NCI-H1105 treated with DMSO at 0.1 percent for 48 hours (cell line): ENCODE results near the gene GADD45B.
"Not testable (repeated sequence)": the region's sequence is repeated elsewhere in the genome, so short reads cannot be mapped to it uniquely, and the experiment has no call there.

Source experiments
- DNase-seq: peaks from one replicate; lab custom pipeline; 2025; lab: John Stamatoyannopoulos, UW

GADD45B gene

DNA sequence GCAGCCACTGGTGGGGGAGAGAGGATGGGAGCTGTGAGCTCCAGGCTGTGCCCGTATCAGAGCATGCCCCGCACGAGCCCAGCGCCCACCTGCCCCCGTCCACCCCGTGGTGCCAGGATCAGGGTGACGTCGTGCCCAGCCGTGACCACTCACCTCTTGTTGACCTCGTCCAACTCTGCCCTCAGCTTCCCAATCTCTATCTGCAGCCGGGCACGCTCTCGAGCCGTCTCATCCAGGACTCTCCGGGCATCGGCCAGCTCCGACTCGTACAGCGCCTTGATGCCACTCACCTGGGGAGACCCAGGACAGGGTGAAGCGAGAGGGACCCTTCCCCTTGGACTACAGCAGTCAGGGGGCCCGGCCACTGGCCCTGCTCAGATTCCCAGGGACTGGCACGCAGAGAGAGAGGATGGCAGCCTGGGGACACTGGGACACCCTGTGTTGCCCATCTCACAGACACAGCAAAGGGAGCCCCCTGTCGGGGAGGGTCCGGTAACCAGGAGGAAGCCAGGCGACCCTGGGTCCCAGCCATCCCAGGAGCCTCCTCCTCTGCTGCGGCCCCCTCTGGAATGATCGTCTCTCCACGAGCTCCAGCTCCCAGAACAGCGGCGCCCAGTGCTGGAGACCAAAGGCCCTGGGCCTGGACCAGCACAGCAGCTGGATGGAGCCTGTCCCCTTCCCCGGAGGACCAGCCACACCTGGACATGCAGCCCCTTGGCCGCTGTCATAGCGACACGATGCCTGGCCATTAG is 31.5 kb upstream of the GADD45B start:
- no peak for DNase-seq

DNA sequence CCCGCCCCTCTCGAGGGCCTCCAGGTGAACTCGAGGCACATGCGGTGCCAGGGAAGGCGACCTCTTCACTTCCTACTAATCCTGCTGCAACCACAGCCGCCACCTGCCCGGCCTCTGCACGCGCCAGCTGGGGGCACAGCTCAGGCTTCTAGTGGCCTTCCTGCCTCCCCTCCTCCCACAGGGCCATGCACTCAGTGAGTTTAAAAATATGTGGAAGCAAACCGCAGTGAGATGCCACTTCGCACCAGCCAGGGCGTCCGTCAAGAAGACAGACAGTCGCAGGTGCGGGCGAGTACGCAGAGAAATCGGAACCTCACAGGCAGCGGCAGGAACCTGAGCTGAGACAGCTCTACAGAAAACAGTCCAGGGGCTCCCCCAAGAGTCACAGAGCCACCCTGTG is 29.5 kb upstream of the GADD45B start:
- no peak for DNase-seq

DNA sequence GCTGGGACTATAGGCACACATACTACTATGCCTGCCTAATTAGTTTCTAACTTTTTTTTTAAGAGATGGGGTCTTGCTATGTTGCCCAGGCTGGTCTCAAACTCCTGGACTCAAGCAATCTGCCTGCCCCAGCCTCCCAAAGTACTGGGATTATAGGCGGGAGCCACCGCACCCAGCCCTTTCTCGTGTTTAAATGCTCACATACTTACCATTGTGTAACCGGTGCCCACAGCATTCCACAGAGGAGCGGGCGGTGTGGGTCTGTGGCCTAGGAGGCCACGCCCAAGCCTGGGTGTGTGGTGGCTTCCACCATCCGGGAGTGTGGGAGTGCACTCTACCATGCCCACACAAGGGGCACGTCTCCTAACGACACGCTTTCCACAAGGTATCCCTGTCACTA is 26.9 kb upstream of the GADD45B start:
- no peak for DNase-seq

DNA sequence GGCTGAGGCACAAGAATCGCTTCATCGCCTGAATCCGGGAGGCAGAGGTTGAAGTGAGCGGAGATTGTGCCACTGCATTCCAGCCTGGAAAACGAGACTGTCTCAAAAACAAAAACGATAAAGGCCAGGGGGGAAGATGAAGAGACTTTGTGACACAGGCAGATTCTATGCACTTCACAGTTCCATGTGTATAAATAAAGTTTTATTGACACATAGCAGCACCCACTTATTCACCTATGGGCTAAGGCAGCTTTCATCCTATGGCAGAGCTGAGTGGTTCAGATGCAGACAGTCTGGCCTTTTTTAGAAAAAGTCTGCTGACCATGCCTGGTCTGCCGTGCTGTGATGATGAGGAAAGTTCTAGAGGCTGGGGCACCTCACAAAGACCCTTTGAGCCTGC is 24.8 kb upstream of the GADD45B start:
- no peak for DNase-seq

DNA sequence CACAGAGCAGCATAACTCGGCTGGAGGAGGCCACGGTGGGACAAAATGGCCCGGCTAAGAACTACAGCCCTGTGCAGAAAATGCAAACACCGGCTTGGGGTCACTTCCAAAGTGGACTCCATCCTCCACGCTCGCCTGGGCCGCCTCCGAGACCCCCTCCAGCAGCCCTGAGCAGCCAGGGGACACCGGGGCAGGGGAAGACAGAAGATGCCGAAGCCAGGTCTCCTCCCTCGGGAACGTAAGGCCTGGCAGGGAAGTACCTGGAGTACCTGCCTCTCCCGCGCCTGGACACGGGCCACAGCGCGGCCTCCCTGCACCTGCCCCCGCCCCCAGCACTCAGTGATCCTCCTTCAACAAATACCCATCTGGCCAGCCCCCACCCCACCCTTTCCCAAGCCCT is 24.2 kb upstream of the GADD45B start:
- DNase-seq: no peak

DNA sequence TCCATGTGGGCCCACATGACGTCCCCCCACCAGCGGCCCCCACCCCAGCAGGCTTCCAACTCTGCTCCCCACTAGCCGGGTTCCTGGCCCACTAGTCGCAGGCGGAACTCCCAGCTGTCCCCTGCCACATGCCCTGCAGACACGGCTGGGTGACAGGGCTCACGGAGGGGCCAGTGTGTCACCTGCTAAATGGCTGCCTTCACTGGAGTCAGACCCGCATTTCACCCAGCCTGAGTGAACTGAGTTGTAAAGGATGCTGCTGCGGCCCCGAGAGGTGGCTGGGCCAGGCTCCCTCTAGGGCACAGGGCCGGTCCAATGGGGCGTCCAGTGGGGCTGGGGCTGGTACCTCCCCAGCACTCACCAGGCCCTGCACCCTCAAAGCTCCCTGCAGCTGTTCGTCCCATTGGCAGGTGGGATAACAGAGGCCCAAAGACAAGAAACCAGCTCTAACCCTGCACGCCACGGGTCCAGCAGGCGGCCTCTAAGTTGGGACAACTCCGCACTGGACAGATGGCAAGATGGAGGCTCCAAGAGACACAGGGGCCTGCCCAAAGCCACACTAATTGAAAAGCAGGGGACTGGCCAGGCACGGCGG is 22.4 kb upstream of the GADD45B start:
- no peak for DNase-seq

DNA sequence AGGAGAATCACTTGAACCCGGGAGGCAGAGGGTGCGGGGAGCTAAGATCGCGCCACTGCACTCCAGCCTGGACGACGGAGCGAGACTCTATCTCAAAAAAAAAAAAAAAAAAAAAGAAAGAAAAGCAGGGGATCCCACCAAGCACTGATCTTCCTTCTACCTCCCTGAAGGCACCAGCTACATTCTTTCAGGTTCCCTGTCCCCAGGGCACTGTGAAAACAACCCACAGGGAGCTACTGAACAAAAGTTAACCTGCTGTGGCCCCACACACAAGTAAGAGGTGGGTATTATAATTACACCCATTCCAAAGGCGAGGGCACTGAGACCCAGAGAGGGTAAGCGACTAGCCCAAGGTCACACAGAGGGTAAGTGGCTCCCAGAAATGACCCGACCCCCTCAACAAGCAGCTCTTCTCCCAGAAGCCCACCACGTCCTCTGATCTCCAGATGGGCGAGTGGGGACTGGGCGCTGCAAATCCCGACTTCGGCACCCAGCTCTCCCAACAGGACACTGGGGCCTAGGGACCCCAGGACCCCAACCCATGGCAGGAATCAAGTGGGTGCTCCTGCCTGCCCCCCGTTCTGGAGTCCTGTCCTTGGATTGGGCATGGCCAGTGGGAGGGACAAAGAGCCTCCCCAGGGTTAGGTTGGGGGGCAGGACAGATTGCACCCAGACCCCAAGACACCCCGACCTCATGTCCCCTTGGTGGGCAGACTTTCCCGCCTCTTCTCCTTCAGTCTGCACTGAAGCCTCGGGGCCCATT is 21.5 kb upstream of the GADD45B start:
- DNase-seq: no peak

DNA sequence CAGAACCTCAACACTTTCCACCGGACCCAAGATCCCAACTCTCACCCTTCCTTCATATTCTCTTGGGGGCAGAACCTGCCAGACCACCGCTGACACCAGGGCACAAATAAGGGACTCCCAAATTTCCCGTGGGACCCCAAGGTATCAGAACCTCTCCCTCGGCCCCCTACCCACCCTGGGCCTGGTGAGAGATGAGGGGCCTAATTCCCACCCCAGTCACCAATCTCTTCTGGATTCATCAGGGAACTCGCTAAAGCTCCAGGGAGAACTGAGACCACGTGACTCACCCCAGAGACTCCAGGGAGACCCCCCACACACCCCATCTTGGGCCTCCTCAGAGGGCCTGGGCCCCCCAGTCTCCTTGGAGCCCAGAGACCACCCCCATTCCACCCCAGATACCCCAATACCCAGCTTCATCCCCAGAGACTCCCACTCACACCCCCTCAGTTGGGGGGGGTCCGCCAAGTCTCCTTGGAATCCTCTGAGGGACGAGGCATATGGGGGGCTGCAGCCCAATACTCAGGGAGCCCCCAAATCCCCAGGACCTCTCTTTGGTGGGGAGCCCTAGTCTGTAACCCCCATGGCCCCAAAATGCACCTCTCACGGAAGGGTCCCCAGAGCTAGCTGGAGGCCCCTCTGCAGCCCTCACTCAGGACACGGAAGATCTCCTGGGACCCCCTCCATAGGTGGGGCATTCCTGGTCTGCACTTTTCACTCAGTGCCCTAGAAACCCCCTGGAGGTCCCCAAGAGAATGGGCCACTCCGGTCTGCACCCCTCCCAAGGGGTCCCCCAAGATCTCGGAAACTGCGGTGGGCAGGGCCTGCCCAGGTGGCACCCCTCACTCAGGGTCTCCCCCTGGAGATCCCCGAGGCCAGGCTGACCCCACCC is 20.7 kb upstream of the GADD45B start:
- no peak for DNase-seq

DNA sequence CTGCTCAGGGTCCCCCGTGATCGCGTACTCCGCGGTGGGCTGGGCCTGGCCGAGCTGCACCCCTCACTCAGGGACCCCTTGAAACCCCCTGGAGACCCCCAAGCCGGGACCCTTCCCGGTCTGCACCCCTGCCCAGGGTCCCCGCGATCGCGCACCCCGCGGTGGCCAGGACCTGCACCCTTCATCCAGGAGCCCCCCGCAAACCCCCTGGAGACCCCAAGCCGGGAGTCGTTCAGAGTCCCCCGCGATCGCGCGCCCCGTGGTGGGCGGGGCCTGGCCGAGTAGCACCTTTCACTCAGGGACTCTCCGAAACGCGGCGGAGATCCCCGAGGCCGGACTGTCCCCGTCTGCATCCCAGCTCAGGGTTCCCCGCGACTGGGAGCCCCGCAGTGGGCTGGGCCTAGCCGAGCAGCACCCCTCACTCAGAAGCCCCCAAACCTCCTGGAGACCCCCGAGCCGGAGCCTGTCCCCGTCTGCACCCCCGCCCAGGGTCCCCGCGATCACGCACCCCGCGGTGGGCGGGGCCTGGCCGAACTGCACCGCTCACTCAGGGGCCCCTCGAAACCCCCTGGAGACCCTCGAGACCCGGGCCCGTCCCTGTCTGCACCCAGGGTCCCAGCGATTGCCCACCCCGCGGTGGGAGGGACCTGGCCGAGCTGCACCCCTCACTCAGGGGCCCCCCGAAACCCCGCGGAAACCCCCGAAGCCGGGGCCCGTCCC is 19.9 kb upstream of the GADD45B start:
- no peak for DNase-seq

DNA sequence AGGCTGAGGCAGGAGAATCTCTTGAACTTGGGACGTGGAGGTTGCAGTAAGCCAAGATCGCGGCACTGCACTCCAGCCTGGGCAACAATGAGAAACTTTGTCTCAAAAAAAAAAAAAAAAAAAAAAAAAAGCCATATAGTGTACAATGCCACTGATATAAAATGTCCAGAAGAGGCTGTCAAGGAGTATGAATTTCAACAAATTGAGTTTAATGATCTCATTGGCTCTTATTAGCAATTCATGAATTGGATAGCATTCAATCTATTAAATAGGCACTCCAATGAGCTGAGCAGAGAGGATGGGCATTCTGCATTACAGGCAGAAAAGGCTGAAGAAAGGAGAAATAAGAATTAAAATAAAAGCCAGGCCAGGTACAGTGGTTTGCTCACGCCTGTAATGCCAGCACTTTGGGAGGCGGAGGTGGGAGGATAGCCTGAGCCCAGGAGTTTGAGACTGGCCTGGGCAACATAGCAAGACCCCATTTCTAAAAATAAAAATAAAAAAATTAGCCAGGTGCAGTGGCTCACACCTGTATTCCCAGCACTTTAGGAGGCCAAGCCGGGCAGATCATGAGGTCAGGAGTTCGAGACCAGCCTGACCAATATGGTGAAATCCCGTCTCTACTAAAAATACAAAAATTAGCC is 18.4 kb upstream of the GADD45B start:
- no peak for DNase-seq

DNA sequence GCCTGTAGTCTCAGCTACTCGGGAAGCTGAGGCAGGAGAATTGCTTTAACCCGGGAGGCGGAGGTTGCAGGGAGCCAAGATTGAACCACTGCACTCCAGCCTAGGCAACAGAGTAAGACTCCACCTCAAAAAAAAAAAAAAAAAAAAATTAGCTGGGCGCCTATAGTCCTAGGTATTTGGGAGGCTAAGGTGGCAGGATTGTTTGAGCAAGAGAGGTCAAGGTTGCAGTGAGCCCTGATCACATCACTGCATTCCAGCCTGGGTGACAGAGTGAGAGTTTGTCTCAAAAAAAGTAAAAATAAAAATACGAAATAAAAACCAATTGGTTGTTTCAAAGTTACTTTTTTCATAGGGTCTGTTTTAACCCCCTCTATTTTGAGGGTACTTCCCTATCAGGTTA is 17.9 kb upstream of the GADD45B start:
- no peak for DNase-seq

DNA sequence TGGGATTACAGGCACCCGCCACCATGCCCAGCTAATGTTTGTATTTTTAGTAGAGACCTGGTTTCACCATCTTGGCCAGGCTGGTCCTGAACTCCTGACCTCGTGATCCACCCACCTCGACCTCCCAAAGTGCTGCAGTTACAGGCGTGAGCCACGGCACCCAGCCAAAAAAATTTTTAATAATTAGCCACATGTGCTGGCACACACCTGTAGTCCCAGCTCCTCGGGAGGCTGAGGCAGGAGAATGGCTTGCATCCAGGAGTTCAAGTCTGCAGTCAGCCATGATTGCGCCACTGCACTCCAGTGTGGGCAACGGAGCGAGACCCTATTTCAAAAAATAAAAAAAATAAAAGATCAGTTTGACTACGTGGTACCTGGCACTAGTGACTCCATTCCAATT is 17.2 kb upstream of the GADD45B start:
- DNase-seq: not testable (repeated sequence)

DNA sequence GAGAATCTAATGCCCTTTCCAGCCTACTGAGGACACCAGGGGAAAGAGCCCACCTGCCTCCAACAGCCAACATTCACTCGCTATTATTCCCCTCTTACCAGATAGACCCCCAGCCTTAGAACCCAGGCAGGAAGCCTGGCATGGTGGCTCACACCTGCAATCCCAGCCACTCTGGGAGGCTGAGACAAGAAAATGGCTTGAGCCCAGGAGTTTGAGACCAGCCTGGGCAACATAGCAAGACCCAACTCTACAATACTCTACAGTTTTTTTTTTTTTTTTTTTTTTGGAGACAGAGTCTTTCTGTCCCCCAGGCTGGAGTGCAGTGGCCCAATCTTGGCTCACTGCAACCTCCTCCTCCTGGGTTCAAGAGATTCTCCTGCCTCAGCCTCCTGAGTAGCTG is 15.7 kb upstream of the GADD45B start:
- DNase-seq: no peak

DNA sequence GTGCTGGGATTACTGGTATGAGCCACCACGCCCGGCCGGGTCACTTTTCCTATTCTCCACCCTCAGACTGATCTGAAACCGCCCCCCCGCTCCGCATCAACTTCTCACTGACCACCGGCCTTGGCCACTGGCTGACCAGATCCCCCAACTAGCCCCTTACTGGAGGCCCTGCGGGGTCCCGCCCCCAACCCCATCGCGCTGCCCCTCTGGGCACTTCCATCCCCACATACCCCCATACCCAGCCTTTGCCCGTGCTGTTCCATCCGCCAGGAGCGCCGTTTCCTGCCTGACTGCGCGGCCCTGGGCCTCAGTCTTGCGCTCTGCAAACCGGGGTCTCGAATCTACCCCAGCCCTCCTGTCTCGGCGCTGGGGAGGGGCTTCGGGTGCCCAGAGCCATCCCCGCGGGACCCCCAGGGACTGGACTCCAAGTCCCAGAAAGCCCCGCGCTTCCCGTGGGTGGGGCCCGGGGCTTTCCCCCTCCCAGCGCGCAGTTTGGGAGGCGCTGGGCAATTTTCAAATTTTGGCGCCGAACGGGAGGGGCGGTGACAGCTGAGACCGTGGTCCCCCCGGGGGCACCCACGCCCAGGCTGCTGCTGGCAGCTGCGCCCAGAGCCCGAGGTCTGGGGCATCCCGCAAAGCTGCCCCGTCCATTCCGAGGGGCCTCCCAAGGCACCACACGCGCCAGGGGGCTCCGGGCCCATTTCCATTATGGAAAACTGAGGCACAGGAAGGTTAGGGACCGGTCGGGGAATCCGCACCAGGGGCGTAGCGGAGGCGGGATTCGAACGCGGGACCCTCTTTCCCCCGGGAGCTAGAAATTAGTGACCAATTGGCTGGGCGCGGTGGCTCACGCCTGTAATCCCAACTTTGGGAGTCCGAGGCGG is 13.9 kb upstream of the GADD45B start:
- DNase-seq: peak; percentile 17

DNA sequence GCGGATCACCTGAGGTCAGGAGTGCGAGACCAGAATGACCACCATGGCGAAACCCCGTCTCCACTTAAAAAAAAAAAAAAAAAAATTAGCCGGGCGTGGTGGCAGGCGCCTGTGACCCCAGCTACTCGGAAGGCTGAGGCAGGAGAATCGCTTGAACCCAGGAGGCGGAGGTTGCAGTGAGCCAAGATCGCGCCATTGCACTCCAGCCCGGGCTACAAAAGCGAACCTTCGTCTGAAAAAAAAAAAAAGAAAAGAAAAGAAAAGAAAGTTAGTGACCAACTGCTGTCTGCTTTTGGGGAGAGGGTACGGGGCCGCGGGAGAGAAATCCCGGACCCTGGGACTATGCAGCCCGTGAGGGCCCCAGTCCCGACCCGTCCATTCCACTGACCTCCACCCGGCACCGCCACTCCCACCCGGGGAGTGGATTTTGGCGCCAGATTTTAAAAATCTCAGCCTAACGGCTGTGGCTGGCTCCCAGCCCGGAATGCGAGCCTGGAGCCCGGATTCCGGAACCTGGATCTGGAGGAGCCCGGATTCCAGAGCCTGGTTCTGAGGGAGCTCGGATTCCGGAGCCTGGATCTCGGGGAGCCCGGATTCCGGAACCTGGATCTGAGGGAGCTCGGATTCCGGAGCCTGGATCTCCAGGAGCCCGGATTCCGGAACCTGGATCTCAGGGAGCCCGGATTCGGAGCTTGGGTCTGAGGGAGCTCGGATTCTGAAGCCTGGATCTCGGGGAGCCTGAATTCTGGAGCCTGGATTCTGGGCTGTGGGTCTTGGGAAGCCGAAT is 13.1 kb upstream of the GADD45B start:
- DNase-seq: peak; percentile 47

DNA sequence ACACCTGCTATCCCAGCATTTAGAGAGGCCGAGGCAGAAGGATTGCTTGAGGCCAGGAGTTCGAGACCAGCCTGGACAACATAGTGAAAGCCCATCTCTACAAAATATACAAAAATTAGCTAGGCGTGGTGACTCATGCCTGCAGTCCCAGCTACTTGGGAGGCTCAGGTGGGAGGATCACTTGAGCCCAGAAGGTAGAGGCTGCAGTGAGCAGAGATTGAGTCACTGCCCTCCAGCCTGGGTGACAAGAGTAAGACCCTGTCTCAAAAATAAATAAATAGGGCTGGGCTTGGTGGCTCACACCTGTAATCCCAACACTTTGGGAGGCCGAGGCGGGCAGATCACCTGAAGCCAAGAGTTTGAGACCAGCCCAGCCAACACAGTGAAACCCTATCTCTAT is 12.2 kb upstream of the GADD45B start:
- DNase-seq: not testable (repeated sequence)

DNA sequence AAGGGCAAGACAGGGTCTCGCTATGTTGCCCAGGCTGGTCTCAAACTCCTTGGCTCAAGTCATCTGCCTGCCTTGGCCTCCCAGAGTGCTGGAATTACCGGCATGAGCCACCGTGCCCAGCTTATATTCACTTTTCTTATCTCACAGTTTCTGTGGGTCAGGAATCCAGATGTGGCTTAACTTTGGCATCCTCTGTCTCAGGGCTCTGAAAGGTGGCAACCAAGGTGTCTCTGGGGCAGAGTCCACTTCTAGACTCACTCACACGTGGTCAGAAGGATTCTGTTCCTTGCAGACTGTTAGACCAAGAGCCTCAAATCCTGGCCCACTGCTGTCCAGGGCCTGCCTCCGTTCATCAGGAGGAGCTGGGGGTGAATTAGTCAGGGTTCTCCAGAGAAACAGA is 11.5 kb upstream of the GADD45B start:
- DNase-seq: no peak

DNA sequence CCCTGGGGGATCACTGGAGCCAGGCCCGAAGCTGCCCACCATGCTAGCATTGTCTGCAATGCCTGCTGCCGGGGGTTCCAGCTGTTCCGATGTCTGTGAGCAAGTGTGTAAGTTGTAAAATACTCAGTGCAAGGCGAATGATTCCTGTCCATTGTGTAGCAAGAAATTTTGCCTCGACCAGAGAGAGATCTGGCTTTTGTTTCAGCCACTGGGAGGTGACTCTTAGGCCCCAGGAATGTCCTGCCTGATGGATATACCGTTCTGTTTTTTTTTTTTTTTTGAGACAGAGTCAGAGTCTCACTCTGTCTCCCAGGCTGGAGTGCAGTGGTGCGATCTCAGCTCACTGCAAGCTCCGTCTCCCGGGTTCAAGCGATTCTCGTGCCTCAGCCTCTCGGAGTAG is 7.3 kb upstream of the GADD45B start:
- DNase-seq: no peak
